ENCODE measurements around the gene MSANTD3.

GRCh38 chr9:100449420-100449819 is 22.5 kb downstream of the MSANTD3 start:
- TF ChIP-seq ZNF691 (CRISPR knock-in tag; IDR thresholded peaks at IDR 0.05; ENCODE audit: borderline replicate concordance, low read depth) (no peak), ATF5 (CRISPR knock-in tag; IDR thresholded peaks at IDR 0.05; ENCODE audit: low read depth) (no peak)
